HG03045 (cell line): ENCODE measurements around the gene KRT8.
"Not testable (repeated sequence)": the region's sequence is repeated elsewhere in the genome, so short reads cannot be mapped to it uniquely, and the experiment has no call there.

ENCODE experiments used
- ATAC-seq: cut with Tn5 transposase; IDR thresholded peaks from one replicate; pipeline ENCODE4 v1.9.1; 2021; ENCODE audit warnings: mild to moderate bottlenecking, moderate library complexity; ENCODE audit not compliant: unreplicated experiment

KRT8 gene

DNA sequence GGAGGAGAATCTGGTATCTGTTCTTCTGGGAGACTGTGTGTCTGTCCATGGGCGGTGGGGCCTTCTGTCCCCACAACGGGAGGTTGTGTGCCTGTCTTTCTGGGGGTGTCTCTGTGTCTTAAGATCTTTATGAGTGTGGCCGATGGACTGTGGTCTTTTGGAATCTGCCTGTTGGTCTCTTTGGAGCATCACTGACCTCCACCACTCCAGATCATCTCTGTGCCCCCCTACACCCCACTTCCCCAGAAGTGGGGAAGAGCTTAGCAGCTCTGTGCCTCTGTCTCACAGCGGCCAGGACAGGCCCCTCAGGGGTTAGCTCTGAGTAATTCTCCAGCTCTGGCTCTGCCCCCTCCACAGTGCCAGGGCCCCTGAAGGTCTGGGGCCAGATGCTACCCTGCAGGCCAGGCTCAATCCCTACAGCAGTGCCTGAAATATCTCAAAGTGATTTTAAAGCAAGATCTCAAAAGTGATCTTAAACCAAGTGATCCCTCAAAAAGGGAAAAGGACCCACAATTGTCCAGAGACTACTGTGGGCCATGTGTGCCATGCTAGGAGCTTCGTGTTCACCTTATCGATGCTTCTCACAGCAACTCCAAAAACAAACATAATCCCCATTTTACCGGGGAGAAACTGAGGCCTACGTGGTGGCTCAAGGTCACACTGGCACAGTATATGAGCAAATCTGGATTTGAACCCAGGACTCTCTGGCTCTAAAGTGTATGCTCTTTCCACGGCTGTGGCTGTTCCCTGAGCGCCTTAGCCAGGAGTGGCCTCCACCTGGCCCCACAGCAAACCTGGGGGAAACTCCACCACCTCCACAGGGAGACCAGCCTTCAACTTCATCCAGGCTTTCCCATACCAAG is 30.1 kb downstream of the KRT8 start:
- no peak for ATAC-seq

DNA sequence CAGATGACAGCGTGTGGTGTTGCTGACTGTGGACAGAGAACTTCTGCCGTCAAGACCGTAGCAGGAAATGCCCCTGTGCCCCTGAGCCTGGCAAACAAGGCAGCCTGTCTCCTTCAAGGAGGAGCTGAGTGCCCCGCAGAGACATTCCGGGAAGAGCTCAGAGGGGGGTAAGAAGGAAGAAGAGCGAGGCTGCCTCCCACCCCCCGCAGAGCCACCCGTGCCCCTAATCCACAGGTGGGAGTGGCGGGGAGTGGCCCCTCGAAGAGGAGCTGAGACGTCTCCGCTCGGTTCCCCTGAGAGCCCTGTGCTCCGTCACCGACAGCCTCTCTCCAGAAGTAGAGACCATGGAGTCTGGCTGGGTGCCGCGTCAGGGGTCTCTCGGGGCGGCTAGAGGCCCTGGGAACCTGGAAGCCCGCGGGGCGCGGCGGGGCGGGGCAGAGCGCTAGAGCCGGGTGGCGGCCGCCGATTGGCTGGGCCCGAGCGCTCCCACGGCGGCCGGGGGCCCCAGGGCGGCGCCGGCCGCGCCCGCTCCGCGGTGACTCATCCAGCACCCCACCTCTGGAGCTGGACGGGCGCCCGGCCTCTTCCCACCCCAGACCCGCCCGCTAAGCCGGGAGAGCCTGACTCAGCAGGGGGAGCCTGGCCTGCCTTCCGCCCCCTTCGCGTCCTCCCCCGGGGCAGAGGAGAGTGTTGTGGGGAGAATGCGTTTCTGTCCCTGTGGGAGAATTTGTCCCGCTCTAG is 30.9 kb downstream of the KRT8 start:
- ATAC-seq = peak; percentile 73

DNA sequence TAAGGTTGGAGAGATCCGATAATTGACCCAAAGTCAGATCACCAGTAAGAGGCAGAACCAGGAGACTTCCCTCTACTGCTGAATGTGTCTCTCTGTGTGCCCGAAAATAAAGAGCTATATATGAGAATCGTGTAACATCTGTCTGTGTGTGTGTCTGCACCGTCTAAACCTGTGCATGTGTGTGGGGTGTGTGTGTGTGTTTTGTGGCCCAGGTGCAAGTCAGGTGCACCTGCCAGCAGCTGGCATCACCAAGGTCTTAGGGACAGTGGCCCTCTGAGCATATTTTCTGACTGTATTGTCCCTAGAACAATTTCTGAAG is 31.4 kb downstream of the KRT8 start:
- no peak for ATAC-seq

DNA sequence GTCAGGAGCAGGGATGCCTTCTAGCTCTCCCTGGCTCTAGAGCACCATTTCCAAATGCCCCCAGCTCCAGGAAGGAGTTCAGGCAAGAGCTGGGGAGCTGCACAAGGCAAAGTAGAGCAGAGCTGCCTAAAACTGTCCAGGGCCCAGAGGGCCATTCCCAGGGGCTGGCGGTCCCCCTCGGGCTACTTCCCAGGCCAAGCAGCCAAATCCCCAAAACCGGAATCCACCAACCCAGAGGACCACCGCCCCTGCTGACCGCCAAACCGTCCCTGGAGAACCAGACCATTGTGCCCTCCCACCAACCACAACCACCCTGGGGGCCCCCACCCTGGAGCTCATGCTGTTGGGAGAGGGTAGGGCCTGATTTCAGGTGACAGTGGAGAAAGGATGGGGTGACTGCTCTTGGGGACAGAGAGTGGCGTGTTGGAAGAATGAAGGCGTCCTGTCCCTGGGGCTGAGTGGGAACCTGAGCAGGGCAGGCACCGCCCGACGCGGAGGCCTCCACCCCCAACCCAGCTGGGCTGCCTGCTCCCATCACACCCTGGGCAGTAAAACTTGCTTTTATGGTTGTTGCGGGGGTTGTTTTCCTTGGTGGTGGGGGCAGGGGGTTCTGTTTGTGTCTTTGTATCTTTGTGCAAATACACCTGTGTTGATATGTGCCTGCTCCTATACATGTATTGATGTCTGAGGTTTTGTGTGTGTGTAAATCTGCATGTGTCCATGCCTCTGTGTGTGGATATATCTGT is 32.1 kb downstream of the KRT8 start:
- ATAC-seq = no peak

DNA sequence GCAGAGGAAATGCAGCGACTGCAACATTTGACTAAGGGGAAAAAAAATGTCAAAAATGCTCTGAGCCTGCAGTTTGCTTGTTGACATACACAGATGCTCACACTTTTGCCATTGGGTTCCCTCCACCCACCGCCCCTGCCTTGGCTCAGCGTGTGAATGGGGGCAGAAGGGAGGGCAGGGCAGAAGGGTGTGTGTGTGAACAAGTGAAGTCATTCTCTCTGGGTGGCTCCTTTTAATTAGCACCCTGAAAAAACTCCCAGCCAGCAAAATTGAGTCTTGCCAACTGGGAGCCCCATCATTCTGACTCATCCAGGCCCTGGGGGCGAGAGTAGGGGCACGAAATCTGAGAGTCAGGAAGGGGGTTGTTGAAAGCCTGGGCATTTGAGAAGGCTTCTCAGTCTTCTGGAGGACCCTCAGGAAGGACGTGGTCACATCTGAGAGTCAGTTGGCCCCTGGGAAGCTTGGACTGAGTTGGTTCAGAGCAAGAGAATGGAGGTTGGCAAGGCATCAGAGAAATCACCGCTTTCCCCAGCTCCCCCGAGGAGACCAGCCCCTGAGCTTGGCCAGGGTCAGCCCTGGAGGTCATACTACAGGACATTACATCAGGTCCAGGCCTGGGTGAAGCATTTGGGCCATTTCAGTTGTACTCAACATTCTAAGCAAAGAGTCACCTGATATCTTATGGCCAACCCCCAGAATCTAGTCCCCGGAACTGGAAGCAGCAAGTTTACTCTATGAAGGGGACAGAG is 33.4 kb downstream of the KRT8 start:
- ATAC-seq = no peak

DNA sequence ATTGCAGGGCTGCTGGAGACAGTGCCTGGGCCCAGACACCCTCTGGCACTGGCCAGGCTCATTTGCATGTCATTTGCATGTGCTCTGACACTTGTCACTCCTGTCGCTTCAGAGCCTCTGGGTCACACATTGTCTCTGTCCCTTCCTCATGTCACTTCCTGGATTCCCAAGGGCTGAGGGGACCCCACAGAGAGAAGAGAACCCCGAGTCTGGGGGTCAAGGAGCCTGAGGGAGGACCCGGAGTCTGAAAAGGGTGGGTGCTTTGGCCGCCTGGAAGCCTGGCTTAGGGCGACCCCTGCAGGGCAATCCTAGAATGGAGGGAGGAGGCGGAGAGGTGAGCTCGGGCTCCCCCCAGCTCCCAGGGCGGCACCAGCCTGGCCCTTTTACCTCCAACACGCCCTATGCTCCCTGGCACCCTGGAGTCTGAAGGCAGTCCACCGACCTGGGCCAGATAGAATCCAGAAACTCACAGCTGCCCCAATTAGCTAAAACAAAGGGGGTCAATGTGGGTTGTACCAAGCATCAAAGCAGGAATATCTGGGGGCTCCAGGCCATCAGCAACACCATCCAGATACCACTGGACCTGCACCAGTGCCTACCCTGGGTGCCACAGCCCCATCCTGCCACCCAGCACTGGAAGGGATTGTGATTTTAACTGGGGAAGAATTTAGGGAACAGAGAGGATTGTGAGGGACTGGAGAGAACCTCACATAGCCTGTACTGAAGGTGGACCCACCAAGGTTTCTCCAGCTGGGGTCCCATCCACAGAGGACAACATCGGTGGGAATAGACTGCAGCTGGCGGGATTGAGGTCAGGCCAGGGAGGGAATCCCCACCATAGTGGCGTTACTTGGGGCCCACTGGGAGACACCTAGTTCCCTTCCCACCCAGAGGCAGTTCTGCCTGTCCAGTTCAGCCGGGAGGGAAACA is 34.2 kb downstream of the KRT8 start:
- peak; percentile 57 for ATAC-seq

DNA sequence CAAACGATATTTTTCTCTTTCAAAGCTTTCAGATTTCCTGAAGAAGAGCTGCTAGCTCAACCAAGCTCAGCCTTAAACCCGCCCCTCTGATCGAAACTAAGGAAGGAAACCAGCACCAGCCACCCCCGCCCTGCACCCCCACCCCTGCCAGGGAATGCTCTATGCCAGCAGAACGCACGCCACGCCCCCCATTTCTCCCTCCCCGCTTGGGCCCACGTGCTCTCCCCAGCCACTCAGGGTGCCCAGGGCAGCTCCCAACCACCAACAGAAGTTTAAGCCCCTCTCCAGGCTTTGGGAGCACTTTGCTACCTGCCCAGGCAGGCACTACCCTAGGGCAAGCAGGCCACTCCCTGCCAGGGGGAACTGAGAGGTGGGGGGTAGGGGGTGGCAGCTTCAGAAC is 37.2 kb downstream of the KRT8 start:
- no peak for ATAC-seq

DNA sequence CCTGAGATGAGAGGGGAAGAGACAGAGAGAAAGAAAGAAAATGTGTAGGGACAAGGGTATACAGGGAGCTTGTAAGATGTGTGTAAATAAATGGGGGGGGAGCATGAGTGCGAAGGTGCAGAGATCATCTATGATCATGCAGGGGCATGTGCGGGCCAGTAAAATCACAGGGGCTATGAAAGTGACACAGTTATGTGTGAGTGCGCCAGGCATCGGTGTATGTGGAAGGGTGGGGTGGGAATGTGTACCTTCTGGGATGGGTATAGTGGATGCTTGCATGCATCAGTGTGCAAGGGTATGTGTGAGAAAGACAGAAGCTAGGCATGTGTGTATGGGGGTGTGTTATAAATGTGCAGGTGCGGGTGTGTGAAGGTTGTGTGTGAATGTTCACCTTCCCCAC is 37.7 kb downstream of the KRT8 start:
- ATAC-seq = no peak

DNA sequence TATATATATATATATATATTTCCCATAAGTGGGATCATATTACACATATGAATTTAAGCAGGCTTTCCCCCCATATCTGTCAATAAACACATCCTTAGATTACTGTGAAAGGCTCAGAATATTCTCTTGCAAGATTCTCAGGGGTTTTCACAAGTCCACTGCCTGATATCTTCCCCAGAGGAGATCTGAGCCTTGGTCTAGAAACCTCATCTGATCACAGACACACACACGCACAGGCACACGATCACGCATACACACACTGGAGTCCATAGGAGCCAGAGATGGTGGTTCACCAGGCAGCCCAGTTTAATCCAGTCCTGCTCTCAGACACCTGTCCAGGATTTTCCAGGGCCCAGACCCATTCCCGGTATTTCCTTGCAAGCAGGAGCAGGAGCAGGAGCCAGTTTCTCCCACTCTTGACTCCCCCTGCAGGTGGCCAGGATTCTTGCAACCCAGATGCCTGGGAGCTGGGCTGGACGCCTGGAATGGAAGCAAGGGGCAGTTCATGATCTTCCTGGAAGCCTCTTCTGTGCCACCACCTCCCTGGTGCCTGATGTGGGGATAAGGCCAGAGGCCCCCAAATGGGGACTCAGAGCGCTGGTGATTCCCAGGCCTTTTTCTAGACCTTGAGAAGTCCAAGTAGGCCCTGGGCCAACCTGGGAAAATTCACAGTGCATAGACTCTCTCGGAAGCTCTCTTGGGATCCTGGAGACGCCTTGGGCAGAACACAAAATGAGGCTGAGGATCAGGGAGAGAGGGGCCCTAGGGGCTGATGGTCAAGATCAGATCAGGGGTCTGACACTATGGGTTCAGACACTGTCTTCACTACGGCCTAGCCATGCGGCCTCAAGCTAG is 39.6 kb downstream of the KRT8 start:
- no peak for ATAC-seq

DNA sequence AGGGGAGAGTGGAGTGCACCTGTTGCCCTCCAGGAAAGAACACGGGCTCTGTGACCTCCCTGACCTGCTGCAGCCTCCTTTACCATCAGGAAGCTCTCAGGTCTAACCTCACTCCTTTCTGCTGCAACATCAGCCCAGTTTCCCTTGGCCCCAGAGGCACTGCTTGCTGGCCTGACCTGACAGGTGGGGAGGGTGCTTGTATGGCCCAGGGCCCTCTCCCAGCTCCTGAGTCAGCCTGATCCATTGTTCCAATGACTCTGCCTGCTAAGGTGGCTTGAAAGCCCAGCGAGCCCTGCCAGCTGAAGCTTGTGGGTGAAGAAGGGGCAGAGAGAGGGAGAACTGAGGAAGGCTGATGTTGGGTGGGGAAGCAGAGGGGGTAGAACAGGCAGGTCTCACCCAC is 42.9 kb downstream of the KRT8 start:
- ATAC-seq = no peak

DNA sequence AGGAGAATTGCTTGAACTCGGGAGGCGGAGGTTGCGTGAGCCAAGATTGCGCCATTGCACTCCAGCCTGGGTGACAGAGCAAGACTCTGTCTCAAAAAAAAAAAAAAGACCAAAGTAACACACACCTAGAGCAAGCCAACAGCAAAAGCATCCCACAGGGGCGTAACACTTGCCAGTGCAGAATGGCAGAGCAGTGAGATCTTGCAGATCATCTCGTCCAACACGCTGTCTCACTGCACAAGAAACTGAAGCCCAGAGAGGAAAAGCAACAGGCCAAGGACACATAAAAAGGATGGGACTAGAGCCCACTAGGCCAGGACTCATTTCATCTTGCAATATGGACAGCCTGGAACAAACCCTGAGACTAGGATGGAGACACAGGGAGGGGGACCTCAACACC is 43.4 kb downstream of the KRT8 start:
- no peak for ATAC-seq

DNA sequence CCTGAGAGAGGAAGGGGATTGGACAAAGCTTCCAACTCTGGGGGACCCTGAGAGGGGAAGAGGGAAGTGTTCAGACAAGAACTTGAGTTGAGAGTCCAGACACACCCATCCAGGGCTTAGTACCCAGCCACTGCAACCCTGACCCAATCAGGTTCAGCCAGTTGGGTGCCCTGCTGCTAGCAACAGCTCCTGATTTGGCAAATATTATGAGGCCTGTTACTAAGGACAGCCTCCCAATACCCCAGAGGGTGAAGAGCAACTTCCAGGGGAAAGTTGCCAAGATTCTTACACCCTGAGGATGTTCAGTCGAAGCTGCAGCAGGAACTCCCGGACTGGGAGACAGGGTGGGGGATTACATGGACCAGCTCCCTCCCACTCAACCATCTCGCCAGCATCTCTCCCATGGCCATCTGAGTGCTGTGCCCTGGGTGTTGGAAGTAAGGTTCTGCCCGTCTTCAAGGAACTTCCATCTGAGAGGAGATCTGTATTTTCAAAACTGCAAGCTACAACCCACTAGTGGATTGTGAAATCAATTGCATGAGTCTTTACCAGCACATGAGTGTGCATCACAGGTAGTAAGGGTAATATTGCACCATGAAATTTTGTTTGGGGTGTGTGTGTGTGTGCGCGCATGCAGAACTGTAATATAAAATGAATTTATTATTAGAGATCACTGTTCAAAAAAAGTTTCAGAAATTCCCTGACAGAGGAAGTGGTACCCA is 44.6 kb downstream of the KRT8 start:
- no peak for ATAC-seq

DNA sequence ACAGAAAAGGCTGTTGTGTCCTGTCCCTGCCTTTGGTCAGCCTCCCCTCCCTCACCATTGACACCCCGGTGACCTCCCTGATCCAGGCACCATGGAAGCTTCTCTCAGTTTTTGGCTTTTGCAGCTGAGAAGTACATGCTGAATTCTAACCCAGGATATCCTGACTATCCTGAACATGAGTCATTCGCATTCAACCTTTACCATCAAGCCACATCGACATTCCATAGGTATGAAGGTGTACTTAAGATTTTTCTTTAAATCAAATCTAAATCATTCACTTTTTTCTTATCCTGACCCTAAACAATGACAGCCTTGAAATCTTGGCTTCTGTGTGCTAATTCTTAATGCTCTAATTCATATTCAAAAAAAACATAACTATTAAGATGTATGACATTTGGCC is 47.4 kb downstream of the KRT8 start:
- ATAC-seq = no peak

DNA sequence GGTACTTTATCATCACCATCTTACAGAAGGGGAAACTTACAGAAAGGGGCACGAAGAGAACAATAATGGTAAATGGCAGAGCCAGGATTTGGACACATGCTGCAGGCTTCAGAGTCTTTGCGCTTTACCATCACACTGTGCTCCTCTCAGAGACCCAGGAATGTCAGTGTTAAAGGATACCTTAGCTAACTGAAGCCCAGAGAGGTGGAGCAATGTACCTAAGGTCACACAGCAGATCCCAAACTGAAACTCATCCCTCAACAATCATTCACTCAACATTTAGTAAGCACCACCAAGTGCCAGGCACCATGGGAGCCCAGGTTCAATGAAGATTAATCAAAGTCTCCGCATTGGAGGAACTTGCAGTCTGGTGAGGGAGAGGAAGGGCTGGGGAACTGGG is 48.1 kb downstream of the KRT8 start:
- ATAC-seq = no peak

DNA sequence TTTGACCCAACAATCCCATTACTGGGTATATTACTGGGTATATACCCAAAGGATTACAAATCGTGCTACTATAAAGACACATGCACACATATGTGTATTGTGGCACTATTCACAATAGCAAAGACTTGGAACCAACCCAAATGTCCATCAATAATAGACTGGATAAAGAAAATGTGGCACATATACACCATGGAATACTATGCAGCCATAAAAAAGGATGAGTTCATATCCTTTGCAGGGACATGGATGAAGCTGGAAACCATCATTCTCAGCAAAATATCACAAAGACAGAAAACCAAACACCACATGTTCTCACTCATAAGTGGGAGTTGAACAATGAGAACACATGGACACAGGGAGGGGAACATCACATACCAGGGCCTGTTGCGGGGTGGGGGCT is 48.8 kb downstream of the KRT8 start:
- not testable (repeated sequence) for ATAC-seq

DNA sequence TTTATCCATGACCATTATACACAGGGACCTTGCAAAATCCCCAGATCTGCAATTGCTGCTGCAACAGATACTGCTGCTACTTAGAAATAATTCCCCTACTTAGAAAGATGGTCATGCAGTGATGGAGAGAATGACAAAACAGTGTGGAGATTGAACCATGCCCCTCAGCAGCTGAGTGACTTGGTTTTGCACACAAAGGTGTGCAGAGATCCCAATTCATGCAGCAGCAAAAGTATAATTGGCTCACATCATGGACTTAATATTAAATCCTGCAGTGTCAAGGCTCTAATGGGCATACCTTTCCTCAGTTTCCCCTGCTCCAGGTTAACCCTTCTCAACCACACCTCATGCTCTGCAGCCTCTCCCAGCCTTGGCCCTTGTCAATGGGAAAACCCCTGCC is 53.1 kb downstream of the KRT8 start:
- ATAC-seq = no peak

DNA sequence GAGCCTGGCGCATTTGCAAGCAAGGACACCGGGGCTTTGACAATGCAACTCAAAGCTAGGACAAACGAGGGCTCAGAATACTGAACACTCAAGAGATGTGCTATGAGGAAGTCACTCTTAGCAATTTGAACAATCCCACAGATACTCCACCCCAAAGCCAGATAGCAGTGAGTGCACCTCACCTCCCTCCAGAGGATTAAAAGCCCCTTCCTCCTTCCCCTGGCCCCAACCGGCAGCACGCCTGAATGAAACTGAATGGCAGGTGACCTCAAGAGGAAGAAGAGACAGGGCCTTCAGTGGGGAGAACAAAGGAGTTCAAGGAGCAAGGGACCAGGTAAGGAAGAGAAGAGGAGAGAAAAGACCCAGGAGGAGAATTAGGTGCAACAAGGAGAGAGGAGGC is 54.2 kb downstream of the KRT8 start:
- ATAC-seq = no peak

DNA sequence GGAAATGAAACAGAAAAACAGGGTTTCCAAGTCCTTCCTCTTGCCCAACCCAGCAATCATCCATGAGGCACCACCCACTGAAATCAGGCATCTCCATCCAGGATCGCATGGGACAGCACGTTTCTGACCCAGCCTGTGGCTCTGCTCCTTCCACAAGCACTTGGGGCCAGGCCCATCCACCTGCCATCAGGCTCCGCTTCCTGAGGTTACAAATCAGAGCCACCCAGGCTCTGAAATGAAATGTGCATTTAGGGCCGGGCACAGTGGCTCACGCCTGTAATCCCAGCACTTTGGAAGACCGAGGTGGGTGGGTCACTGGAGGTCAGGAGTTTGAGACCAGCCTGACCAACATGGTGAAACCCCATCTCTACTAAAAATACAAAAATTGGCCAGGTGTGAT is 55.4 kb downstream of the KRT8 start:
- no peak for ATAC-seq
